Frontal cortex (tissue), 4 donors: ENCODE results near the gene BRAF. TPM values are rescaled to one million over a fixed set of nuclear protein-coding genes. Genes with fewer than 3 reads are reported as not detected.
"Not testable (repeated sequence)": the region's sequence is repeated elsewhere in the genome, so short reads cannot be mapped to it uniquely, and the experiment has no call there.

Experiments
- DNase-seq, 2 donors: peaks; one replicate each; pipeline ENCODE4 v3.0.0; 2012; ENCODE audit warnings: low spot score in 2 of 2
- FAIRE-seq: peaks from 2 replicates; lab custom pipeline; 2012; peaks lifted over from hg19 to GRCh38; lab: Jason Lieb, UNC
- total RNA-seq: library from RNA; depleted of rRNA; stranded (reverse); fragments of >200 nt; gene quantifications from one replicate; pipeline ENCODE4 v1.2.3, GENCODE V29; 2014
- donor health status: control.
- donor health status: control.
- donor health status: control.

The BRAF gene
- total RNA-seq, 1 donor from 2014 or later, result 95.4 TPM

- DNase-seq, result no peak
- FAIRE-seq, result no peak
Observed at GRCh38 chr7:140885735-140886334, 38.9 kb downstream of the BRAF start.

GRCh38 chr7:140883378-140883777 is 41.4 kb downstream of the BRAF start:
- DNase-seq (no peak), FAIRE-seq (no peak)

GRCh38 chr7:140882834-140883233 is 41.9 kb downstream of the BRAF start:
- DNase-seq, FAIRE-seq: not testable (repeated sequence)

GRCh38 chr7:140881507-140882228 is 43.1 kb downstream of the BRAF start:
- DNase-seq (no peak), FAIRE-seq (no peak)

GRCh38 chr7:140877249-140877524 is 47.5 kb downstream of the BRAF start:
- DNase-seq (no peak), FAIRE-seq (no peak)

- FAIRE-seq (no peak), DNase-seq (no peak)
Observed at GRCh38 chr7:140876519-140877248, 48.0 kb downstream of the BRAF start.

DNA sequence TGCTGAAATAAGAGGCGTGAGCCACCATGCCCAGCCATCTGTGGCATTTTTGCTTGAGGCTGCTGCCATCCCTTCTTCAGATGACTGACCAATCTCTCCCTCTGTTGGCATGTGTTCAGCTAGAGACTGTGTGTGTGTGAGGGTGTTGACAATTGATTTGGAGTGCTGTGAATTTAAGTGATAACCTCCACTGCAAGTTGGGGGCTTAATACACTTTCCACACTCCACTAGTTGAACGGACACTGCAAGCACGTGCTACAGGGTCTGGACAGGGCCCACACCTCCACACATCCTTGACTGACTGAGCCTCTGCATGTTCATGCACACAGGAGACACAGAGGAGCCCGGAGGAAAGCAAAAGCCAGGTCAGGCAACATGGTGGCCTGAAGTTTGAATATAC is 51.3 kb downstream of the BRAF start:
- DNase-seq (no peak), FAIRE-seq (no peak)

DNA sequence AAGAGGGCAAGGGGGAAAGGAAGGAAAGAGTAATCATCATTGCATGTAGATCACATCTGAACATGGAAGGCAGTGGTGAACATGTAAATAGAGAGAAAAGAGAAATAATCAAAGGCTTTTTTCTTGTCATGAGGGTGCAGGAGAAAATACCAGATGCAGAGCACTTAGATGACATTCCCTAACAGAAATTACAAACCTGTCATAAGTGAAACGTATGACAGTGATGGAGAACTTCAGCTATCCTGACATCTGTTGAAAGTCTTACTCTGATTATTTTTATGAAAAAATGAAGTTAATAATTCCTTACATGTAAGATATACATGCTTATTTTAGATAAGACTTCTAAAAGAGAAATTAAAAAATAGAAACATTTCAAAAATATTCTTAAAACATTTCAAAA is 54.7 kb downstream of the BRAF start:
- no peak for FAIRE-seq

GRCh38 chr7:140869430-140869829 is 55.3 kb downstream of the BRAF start:
- DNase-seq, result no peak
- no peak for FAIRE-seq

More for the DNA sequence above, 54.7 kb downstream of the BRAF start:
- DNase-seq, result no peak

DNA sequence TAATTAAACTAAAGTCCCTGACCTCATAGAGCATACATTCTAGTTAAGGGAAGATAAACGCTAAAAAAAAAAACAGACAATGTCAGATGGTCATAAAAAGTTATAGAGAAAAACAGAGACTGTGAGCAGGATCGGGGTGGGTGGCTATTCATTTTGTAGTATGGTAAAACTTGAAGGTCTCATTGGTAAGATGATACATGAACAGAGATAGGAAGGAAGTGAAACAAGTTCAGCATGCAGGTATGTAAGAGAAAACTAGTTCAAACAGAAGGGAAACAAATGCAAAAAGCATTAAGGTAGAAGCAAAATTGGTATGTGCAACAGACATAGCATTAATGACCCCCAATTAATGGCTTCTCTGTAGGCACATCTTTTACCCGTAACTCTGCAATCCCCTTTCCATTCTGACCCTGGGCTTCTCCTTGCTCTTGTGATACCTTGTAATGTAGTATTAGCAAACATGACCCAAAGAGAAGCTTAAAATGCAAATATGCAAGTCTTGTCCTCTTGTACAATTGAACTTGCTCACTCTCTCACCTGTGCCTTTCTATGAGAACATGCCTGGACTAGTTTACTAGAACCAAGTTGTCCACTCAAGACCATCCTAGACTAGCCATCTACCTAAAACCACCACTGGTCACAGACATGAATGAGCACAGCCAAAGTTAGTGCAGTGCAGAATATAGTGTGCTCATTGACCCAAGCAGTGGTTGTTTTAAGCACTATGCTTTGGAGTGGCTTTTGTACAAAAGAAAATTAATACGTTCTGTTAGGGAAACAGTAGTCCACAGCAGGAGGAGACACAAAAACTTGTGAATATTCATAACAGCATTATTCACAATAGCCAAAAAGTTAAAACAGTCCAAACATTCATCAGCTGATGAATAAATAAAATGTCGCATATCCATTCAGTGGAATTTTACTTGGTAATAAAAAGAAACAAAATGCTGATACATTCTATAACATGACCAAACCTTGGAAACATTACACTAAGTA is 57.0 kb downstream of the BRAF start:
- no peak for FAIRE-seq
- DNase-seq, result no peak

GRCh38 chr7:140866926-140867325 is 57.8 kb downstream of the BRAF start:
- FAIRE-seq (no peak), DNase-seq (no peak)

GRCh38 chr7:140864732-140865131 is 60.0 kb downstream of the BRAF start:
- FAIRE-seq (no peak), DNase-seq (no peak)

DNA sequence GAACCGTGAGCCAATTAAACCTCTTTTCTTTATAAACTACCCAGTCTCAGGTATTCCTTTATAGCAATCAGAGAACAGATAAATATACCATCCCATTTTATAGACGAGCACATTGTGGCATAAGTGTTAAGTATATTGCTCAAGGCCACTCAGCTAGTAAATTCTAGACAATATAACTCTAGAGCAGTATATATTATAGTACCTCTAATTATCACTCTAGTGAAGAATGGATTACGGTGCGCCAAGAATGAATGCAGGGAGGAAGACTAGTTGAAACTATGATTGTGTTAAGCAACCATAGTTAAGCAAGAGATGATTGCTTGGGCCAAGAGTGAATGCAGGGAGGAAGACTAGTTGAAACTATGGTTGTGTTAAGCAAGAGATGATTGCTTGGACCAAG is 60.9 kb downstream of the BRAF start:
- FAIRE-seq (no peak), DNase-seq (no peak)

GRCh38 chr7:140863184-140863583 is 61.5 kb downstream of the BRAF start:
- no peak for FAIRE-seq
- no peak for DNase-seq

GRCh38 chr7:140857048-140857447 is 67.7 kb downstream of the BRAF start:
- FAIRE-seq, result no peak

DNA sequence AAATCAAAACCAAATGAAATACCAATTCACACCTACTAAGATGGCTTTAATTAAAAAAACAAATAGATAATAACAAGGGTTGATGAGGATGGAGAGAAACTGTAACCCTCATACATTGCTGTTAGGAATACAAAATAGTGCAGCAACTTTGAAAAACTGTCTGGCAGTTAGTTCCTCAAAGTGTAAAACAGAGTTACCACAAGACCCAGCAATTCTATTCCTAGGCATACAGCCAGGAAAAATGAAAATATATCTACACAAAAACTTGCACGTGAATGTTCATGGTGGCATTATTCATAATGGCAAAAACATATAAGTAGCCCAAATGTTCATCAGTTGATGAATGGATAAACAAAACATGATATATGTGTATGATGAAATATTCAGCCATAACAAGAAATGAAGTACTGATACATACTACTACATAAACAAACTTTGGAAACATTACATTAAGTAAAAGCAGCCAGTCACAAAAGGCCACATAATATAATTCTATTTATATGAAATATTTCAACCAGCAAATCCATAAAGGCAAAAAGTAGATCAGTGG is 83.5 kb downstream of the BRAF start:
- no peak for DNase-seq
- no peak for FAIRE-seq

More at GRCh38 chr7:140857048-140857447, 67.7 kb downstream of the BRAF start:
- DNase-seq, result no peak

GRCh38 chr7:140831724-140832123 is 93.0 kb downstream of the BRAF start:
- no peak for FAIRE-seq
- DNase-seq, result no peak

- FAIRE-seq (no peak), DNase-seq (no peak)
Observed at GRCh38 chr7:140829720-140830119, 95.0 kb downstream of the BRAF start.

- no peak for DNase-seq
- no peak for FAIRE-seq
Observed at GRCh38 chr7:140828741-140829140, 96.0 kb downstream of the BRAF start.

DNA sequence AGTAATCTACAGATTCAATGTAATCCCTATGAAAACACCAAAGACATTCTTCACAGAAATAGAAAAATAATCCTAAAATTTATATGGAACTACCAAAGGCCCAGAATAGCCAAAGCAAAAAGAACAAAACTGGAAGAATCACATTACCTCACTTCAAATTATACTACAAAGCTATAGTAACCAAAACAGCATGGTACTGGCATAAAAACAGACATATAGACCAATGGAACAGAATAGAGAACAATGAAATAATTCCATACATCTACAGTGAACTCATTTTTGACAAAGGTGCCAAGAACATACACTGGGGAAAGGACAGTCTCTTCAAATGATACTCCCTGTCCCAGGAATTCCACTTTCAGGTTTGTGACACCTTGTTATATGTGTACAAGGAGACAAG is 107.3 kb downstream of the BRAF start:
- DNase-seq, FAIRE-seq: not testable (repeated sequence)
